Measurements from ENCODE around the gene CDK5RAP1.

Gene CDK5RAP1

GRCh38 chr20:33373735-33374605, 27.3 kb downstream of the CDK5RAP1 start:
- FAIRE-seq: no peak

GRCh38 chr20:33372993-33373441, 28.3 kb downstream of the CDK5RAP1 start:
- FAIRE-seq: no peak

- no peak for FAIRE-seq
Measured at GRCh38 chr20:33370291-33370690, 31.0 kb downstream of the CDK5RAP1 start.

- FAIRE-seq: no peak
Measured at GRCh38 chr20:33362898-33363297, 38.4 kb downstream of the CDK5RAP1 start.

GRCh38 chr20:33359399-33360261, 41.7 kb downstream of the CDK5RAP1 start:
- no peak for FAIRE-seq

- no peak for FAIRE-seq
Measured at GRCh38 chr20:33353013-33353402, 48.3 kb downstream of the CDK5RAP1 start.

GRCh38 chr20:33352258-33353012, 48.9 kb downstream of the CDK5RAP1 start:
- FAIRE-seq: no peak

- FAIRE-seq: no peak
Measured at GRCh38 chr20:33351696-33352095, 49.6 kb downstream of the CDK5RAP1 start.

GRCh38 chr20:33349493-33349892, 51.8 kb downstream of the CDK5RAP1 start:
- no peak for FAIRE-seq

- FAIRE-seq: no peak
Measured at GRCh38 chr20:33348136-33348937, 53.0 kb downstream of the CDK5RAP1 start.

GRCh38 chr20:33345342-33345741, 56.0 kb downstream of the CDK5RAP1 start:
- no peak for FAIRE-seq

- FAIRE-seq: no peak
Measured at GRCh38 chr20:33343521-33343920, 57.8 kb downstream of the CDK5RAP1 start.

GRCh38 chr20:33339515-33340058, 61.7 kb downstream of the CDK5RAP1 start:
- no peak for FAIRE-seq

GRCh38 chr20:33338467-33339258, 62.7 kb downstream of the CDK5RAP1 start:
- FAIRE-seq: no peak

- FAIRE-seq: no peak
Measured at GRCh38 chr20:33337531-33338165, 63.7 kb downstream of the CDK5RAP1 start.

GRCh38 chr20:33337119-33337518, 64.2 kb downstream of the CDK5RAP1 start:
- no peak for FAIRE-seq

- FAIRE-seq: no peak
Measured at GRCh38 chr20:33336375-33336774, 64.9 kb downstream of the CDK5RAP1 start.

GRCh38 chr20:33334111-33334510, 67.2 kb downstream of the CDK5RAP1 start:
- FAIRE-seq: no peak

- FAIRE-seq: no peak
Measured at GRCh38 chr20:33333616-33334015, 67.7 kb downstream of the CDK5RAP1 start.

- FAIRE-seq: no peak
Measured at GRCh38 chr20:33332905-33333456, 68.3 kb downstream of the CDK5RAP1 start.
